Caco-2 (cell line): ENCODE measurements around the gene LIN28A. TPM values are rescaled to one million over a fixed set of nuclear protein-coding genes. Genes with fewer than 3 reads are reported as not detected.

Source experiments
- BruUV-seq: library from RNA; stranded (reverse); fragments of 400-500 nt; replicated peaks from 2 replicates; lab custom pipeline; 2021; lab: Mats Ljungman, UMichigan
- CTCF ChIA-PET: fragments of 300-600 bp; sonication (Branson Sonifier 250); formaldehyde crosslinking; loops from one replicate; lab custom pipeline; 2022; ENCODE audit warnings: antibody characterized with exemption; lab: Charles Lee
- POLR2A ChIA-PET: fragments of 300-600 bp; sonication (Branson Sonifier 250); formaldehyde crosslinking; loops from one replicate; lab custom pipeline; 2022; ENCODE audit warnings: antibody characterized with exemption; lab: Charles Lee
- DNase-seq, 2 experiments: peaks; one replicate each; pipeline versions ENCODE4 v3.0.0 to v3.0.0-alpha.2; 2020 to 2022
- H3K27me3 ChIP-seq: replicated peaks from 2 replicates; pipeline ENCODE4 v1.6.0; 2011; ENCODE audit warnings: low read length; ENCODE audit not compliant: control insufficient read depth, insufficient read depth
- H3K36me3 ChIP-seq: 2 replicates; pipeline ENCODE4 v1.5.1; 2011; ENCODE audit warnings: low read length; ENCODE audit not compliant: control insufficient read depth, insufficient read depth
- H3K4me1 ChIP-seq: fragments of 250-450 bp; sonication (Bioruptor Pico); 2 replicates; pipeline ENCODE4 v1.5.1; 2020; ENCODE audit warnings: mild to moderate bottlenecking
- H3K4me3 ChIP-seq: 2 replicates; pipeline ENCODE4 v1.5.1; 2011; ENCODE audit warnings: low read depth, mild to moderate bottlenecking, control low read depth, low read length
- H3K9me3 ChIP-seq: fragments of 250-450 bp; sonication (Bioruptor Pico); 2 replicates; pipeline ENCODE4 v1.5.1; 2020; ENCODE audit warnings: mild to moderate bottlenecking, moderate library complexity
- H3K27ac Mint-ChIP-seq: one replicate; pipeline ENCODE4 v1.8.0; 2022; ENCODE audit warnings: mixed read lengths; ENCODE audit not compliant: unreplicated experiment
- H3K27me3 Mint-ChIP-seq: one replicate; pipeline ENCODE4 v1.8.0; 2022; ENCODE audit warnings: mixed read lengths; ENCODE audit not compliant: insufficient read depth, unreplicated experiment
- H3K36me3 Mint-ChIP-seq: one replicate; pipeline ENCODE4 v1.8.0; 2022; ENCODE audit warnings: mild to moderate bottlenecking, mixed read lengths; ENCODE audit not compliant: insufficient read depth, unreplicated experiment
- H3K4me1 Mint-ChIP-seq: one replicate; pipeline ENCODE4 v1.8.0; 2022; ENCODE audit warnings: low read depth, mixed read lengths; ENCODE audit not compliant: unreplicated experiment
- H3K4me3 Mint-ChIP-seq: one replicate; pipeline ENCODE4 v1.8.0; 2022; ENCODE audit warnings: mild to moderate bottlenecking, moderate library complexity, mixed read lengths; ENCODE audit not compliant: unreplicated experiment
- H3K9me3 Mint-ChIP-seq: one replicate; pipeline ENCODE4 v1.8.0; 2022; ENCODE audit warnings: mixed read lengths; ENCODE audit not compliant: unreplicated experiment
- intact Hi-C: fragments of 100-400 bp; cut with micrococcal nuclease; formaldehyde crosslinking; loops from one replicate; pipeline ENCODE4 v1.10.0; 2022; ENCODE audit not compliant: unreplicated experiment
- total RNA-seq: library from RNA; stranded (reverse); gene quantifications from 2 replicates; pipeline ENCODE4 v1.2.3, GENCODE V29; 2022
- TF ChIP-seq, protein P1 (sequence below), 2 experiments: fragments of 200-600 bp in 1 of 2; IDR thresholded peaks; 1 replicate in 1 of 2; 2 replicates in 1 of 2; pipeline versions ENCODE4 v1.5.1 to v1.8.0; 2011 to 2022; ENCODE audit warnings: antibody characterized with exemption in 1 of 2, control low read depth in 1 of 2, inconsistent platforms in 1 of 2, low read depth in 1 of 2, low read length in 1 of 2, mild to moderate bottlenecking in 1 of 2, moderate library complexity in 1 of 2; ENCODE audit not compliant: insufficient read depth in 1 of 2, severe bottlenecking in 1 of 2, unreplicated experiment in 1 of 2

Gene LIN28A
- total RNA-seq, 1 experiment from 2014 or later, result 5.7 TPM

DNA sequence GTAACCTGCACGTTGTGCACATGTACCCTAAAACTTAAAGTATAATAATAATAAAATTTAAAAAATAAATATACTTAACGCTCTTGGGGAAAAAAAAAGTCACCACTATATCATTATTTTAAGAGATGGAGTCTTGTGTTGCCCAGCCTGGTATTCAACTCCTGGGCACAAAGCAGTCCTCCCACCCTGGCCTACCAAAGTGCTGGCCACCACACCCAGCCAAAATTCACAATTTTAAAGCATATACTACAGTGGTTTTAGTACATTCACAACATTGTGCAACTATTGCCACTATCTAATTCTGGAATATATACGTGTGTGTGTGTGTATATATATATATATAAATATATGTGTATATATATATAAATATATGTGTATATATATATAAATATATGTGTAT lies 67.5 kb downstream of the LIN28A start:
- intact Hi-C loops, result no loop called here
- TF ChIP-seq, protein P1, sequence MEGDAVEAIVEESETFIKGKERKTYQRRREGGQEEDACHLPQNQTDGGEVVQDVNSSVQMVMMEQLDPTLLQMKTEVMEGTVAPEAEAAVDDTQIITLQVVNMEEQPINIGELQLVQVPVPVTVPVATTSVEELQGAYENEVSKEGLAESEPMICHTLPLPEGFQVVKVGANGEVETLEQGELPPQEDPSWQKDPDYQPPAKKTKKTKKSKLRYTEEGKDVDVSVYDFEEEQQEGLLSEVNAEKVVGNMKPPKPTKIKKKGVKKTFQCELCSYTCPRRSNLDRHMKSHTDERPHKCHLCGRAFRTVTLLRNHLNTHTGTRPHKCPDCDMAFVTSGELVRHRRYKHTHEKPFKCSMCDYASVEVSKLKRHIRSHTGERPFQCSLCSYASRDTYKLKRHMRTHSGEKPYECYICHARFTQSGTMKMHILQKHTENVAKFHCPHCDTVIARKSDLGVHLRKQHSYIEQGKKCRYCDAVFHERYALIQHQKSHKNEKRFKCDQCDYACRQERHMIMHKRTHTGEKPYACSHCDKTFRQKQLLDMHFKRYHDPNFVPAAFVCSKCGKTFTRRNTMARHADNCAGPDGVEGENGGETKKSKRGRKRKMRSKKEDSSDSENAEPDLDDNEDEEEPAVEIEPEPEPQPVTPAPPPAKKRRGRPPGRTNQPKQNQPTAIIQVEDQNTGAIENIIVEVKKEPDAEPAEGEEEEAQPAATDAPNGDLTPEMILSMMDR (IDR thresholded peaks at IDR 0.05; ENCODE audit: insufficient read depth in 1 of 2, low read depth in 1 of 2, low read length in 1 of 2, severe bottlenecking in 1 of 2, unreplicated experiment in 1 of 2), result no peak
- H3K27me3 Mint-ChIP-seq, result no peaks in the 10 kb centered on the region
- H3K4me3 Mint-ChIP-seq, result no peak overlapping the region
- BruUV-seq, result no TSS peak
- Histone ChIP-seq H3K9me3 (no peaks in the 10 kb centered on the region), H3K4me1 (peaks cover 15% of the 10 kb centered on the region), H3K27me3 (no peaks in the 10 kb centered on the region), H3K4me3 (no peak overlapping the region), H3K36me3 (peaks cover 3% of the 10 kb centered on the region)
- no peak overlapping the region for H3K27ac Mint-ChIP-seq
- H3K9me3 Mint-ChIP-seq, result no peaks in the 10 kb centered on the region
- no peak for DNase-seq
- H3K4me1 Mint-ChIP-seq, result no peaks in the 10 kb centered on the region
- POLR2A ChIA-PET, result no interaction called here
- CTCF ChIA-PET, result no interaction called here
- H3K36me3 Mint-ChIP-seq, result peaks cover 93% of the 10 kb centered on the region

DNA sequence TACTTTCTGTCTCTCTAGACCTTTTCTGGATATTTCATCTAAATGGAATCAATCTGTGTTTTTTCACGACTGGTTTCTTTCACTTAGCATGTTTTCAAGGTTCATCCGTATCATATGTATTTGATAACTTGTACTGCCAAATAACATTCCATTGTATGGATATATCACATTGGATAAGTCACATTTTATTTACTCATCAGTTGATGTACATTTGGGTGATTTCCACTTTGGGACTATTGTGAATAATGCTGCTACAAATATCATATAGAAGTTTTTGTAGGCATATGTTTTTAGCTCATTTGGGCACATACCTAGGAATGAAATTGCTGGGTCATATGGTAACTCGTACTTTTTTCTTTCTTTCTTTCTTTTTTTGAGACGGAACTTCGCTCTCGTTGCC lies 68.4 kb downstream of the LIN28A start:
- intact Hi-C loops, result no loop called here
- BruUV-seq, result no TSS peak
- Histone ChIP-seq H3K36me3 (peaks cover 3% of the 10 kb centered on the region), H3K4me3 (no peak overlapping the region), H3K9me3 (no peaks in the 10 kb centered on the region), H3K4me1 (peaks cover 9% of the 10 kb centered on the region), H3K27me3 (no peaks in the 10 kb centered on the region)
- TF ChIP-seq, protein P1 (IDR thresholded peaks at IDR 0.05; ENCODE audit: insufficient read depth in 1 of 2, low read depth in 1 of 2, low read length in 1 of 2, severe bottlenecking in 1 of 2, unreplicated experiment in 1 of 2), result no peak
- no peaks in the 10 kb centered on the region for H3K4me1 Mint-ChIP-seq
- no peaks in the 10 kb centered on the region for H3K9me3 Mint-ChIP-seq
- ChIA-PET CTCF (no interaction called here), POLR2A (no interaction called here)
- peaks cover 91% of the 10 kb centered on the region for H3K36me3 Mint-ChIP-seq
- DNase-seq, result no peak
- no peak overlapping the region for H3K27ac Mint-ChIP-seq
- no peaks in the 10 kb centered on the region for H3K27me3 Mint-ChIP-seq
- no peak overlapping the region for H3K4me3 Mint-ChIP-seq

Other genes with a start within 250 kb of the LIN28A start
- gene C1orf232, start 241.9 kb upstream of the LIN28A start, total RNA-seq, result not detected in 2 replicates
- gene ZNF593, start 240.9 kb upstream of the LIN28A start, total RNA-seq, result 50.0 and 50.8 TPM in 2 replicates
- gene ZNF593OS, start 239.0 kb upstream of the LIN28A start, total RNA-seq, result 0.45 TPM in 1 of 2 replicates, not detected in the other
- 15.6 and 16.1 TPM in 2 replicates for gene CNKSR1, start 233.3 kb upstream of the LIN28A start, total RNA-seq
- gene CATSPER4, start 220.2 kb upstream of the LIN28A start, total RNA-seq, result 0.20 TPM in 1 of 2 replicates, not detected in the other
- 19.7 and 22.4 TPM in 2 replicates for gene CEP85, start 176.6 kb upstream of the LIN28A start, total RNA-seq
- 73.4 and 74.3 TPM in 2 replicates for gene SH3BGRL3, start 130.7 kb upstream of the LIN28A start, total RNA-seq
- gene UBXN11, start 104.2 kb upstream of the LIN28A start, total RNA-seq, result 12.5 TPM in 2 replicates
- not detected in 2 replicates for gene CD52, start 92.9 kb upstream of the LIN28A start, total RNA-seq
- 63.3 and 66.1 TPM in 2 replicates for gene CRYBG2, start 56.7 kb upstream of the LIN28A start, total RNA-seq
- not detected in 2 replicates for gene ZNF683, start 38.1 kb upstream of the LIN28A start, total RNA-seq
- 46.9 and 55.6 TPM in 2 replicates for gene DHDDS, start 21.5 kb downstream of the LIN28A start, total RNA-seq
- gene HMGN2, start 61.6 kb downstream of the LIN28A start, total RNA-seq, result 389 and 421 TPM in 2 replicates
- 26.9 and 29.0 TPM in 2 replicates for gene RPS6KA1, start 118.9 kb downstream of the LIN28A start, total RNA-seq